Uterus (tissue), 4 donors: Measurements from ENCODE around the gene ARHGEF16. TPM values are rescaled to one million over a fixed set of nuclear protein-coding genes. Genes with fewer than 3 reads are reported as not detected.
A peak's percentile ranks its signal among the peaks of the same experiment; 100 is the strongest.

ENCODE experiments used
- DNase-seq, 2 donors: peaks; one replicate each; pipeline ENCODE4 v3.0.0-alpha.2; 2019 to 2020
- H3K27ac ChIP-seq, 2 donors: fragments of 200-600 bp; sonication (generic); 1 replicate in 1 of 2; 2 replicates in 1 of 2; pipeline ENCODE4 v1.5.1; 2016 to 2018
- H3K27me3 ChIP-seq, 2 donors: fragments of 200-600 bp; sonication (generic); one replicate each; pipeline ENCODE4 v1.5.1; 2018 to 2019; ENCODE audit warnings: control low read depth in 1 of 2
- H3K36me3 ChIP-seq, 2 donors: fragments of 200-600 bp; sonication (generic); one replicate each; pipeline ENCODE4 v1.5.1; 2019; ENCODE audit warnings: control low read depth in 1 of 2
- H3K4me1 ChIP-seq, 2 donors: fragments of 200-600 bp; sonication (generic); one replicate each; pipeline ENCODE4 v1.5.1; 2018 to 2019; ENCODE audit warnings: control low read depth in 1 of 2
- H3K4me3 ChIP-seq, 2 donors: fragments of 200-600 bp; sonication (generic); 1 replicate in 1 of 2; 2 replicates in 1 of 2; pipeline ENCODE4 v1.5.1; 2018 to 2019; ENCODE audit warnings: mild to moderate bottlenecking in 1 of 2
- H3K9me3 ChIP-seq, 2 donors: fragments of 200-600 bp; sonication (generic); one replicate each; pipeline ENCODE4 v1.5.1; 2019; ENCODE audit warnings: control low read depth in 1 of 2
- POLR2A ChIP-seq, 2 donors: fragments of 450-650 bp; IDR thresholded peaks; one replicate each; pipeline ENCODE4 v1.6.1; 2016; ENCODE audit warnings: antibody characterized with exemption in 2 of 2, mild to moderate bottlenecking in 1 of 2, moderate library complexity in 1 of 2
- intact Hi-C: fragments of 100-400 bp; cut with DNase I; formaldehyde crosslinking; loops from one replicate; pipeline ENCODE4 v1.15.1; 2023; ENCODE audit warnings: low total_unique reads
- total RNA-seq, 4 donors: library from RNA; depleted of rRNA in 3 of 4; stranded (reverse); fragments of >200 nt in 3 of 4; gene quantifications; one replicate each; pipeline versions ENCODE4 v1.1.0 to v1.2.4, GENCODE V29; 2014 to 2023
- TF ChIP-seq, protein P1 (sequence below), 4 experiments: fragments of 200-600 bp in 2 of 4; fragments of 450-650 bp in 2 of 4; sonication (generic) in 2 of 4; IDR thresholded peaks; one replicate each; pipeline ENCODE4 v1.5.1; 2016 to 2019; ENCODE audit warnings: antibody characterized with exemption in 4 of 4, mild to moderate bottlenecking in 2 of 4, moderate library complexity in 1 of 4
- donor health status: DM: yes; HTN: yes; CAD: no.

ARHGEF16 gene
- total RNA-seq, 4 donors from 2014 or later, result 0.29 to 2.3 (median 1.2) TPM; not detected in 1

- TF ChIP-seq, protein P1, sequence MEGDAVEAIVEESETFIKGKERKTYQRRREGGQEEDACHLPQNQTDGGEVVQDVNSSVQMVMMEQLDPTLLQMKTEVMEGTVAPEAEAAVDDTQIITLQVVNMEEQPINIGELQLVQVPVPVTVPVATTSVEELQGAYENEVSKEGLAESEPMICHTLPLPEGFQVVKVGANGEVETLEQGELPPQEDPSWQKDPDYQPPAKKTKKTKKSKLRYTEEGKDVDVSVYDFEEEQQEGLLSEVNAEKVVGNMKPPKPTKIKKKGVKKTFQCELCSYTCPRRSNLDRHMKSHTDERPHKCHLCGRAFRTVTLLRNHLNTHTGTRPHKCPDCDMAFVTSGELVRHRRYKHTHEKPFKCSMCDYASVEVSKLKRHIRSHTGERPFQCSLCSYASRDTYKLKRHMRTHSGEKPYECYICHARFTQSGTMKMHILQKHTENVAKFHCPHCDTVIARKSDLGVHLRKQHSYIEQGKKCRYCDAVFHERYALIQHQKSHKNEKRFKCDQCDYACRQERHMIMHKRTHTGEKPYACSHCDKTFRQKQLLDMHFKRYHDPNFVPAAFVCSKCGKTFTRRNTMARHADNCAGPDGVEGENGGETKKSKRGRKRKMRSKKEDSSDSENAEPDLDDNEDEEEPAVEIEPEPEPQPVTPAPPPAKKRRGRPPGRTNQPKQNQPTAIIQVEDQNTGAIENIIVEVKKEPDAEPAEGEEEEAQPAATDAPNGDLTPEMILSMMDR (IDR thresholded peaks at IDR 0.05), result no peak
- no peak for TF ChIP-seq POLR2A (IDR thresholded peaks at IDR 0.05)
- DNase-seq, result peak; percentile 76 to 83
- Histone ChIP-seq H3K27ac (peak overlapping the region; percentile 64 to 68), H3K27me3 (no peaks in the 10 kb centered on the region), H3K4me3 (no peak overlapping the region), H3K4me1 (no peaks in the 10 kb centered on the region), H3K36me3 (no peaks in the 10 kb centered on the region), H3K9me3 (no peaks in the 10 kb centered on the region)
- intact Hi-C loops, result no loop called here
Measured at GRCh38 chr1:3504151-3504821, 49.8 kb downstream of the ARHGEF16 start.

GRCh38 chr1:3504822-3505153 lies 50.3 kb downstream of the ARHGEF16 start:
- no peak for DNase-seq
- intact Hi-C loops, result no loop called here
- TF ChIP-seq, protein P1 (IDR thresholded peaks at IDR 0.05), result no peak
- TF ChIP-seq POLR2A (IDR thresholded peaks at IDR 0.05), result no peak

DNA sequence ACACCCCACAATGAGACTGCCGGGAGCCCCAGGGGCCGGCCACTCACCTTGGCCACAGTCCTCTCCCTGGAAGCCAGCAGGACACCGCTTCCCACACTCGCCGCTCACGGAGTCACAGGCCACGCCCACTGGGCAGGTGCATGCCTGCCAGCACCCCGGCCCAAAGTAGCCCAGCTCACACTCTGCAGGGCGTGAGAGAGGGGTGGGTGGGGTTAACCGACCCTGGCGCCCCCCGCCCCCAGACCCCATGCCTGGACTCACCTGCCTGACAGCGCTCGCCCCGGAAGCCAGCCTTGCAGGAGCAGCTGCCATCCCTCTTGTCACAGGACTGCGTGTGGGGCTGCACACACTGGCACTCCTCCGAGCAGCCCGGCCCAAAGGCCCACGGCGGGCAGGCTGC lies 50.7 kb downstream of the ARHGEF16 start:
- intact Hi-C loops, result no loop called here
- no peak for DNase-seq
- Histone ChIP-seq H3K4me3 (no peak overlapping the region), H3K9me3 (no peaks in the 10 kb centered on the region), H3K36me3 (no peaks in the 10 kb centered on the region), H3K27ac (peak overlapping the region in 1 of 2 donors; percentile 68), H3K4me1 (no peaks in the 10 kb centered on the region), H3K27me3 (no peaks in the 10 kb centered on the region)
- TF ChIP-seq, protein P1 (IDR thresholded peaks at IDR 0.05), result no peak
- TF ChIP-seq POLR2A (IDR thresholded peaks at IDR 0.05), result no peak

More at GRCh38 chr1:3504822-3505153, 50.3 kb downstream of the ARHGEF16 start:
- Histone ChIP-seq H3K4me3 (no peak overlapping the region), H3K4me1 (no peaks in the 10 kb centered on the region), H3K36me3 (no peaks in the 10 kb centered on the region), H3K9me3 (no peaks in the 10 kb centered on the region), H3K27ac (peak overlapping the region; percentile 64 to 68), H3K27me3 (no peaks in the 10 kb centered on the region)

- H3K4me3 ChIP-seq, result no peak overlapping the region
- no peak for TF ChIP-seq POLR2A (IDR thresholded peaks at IDR 0.05)
- no peaks in the 10 kb centered on the region for H3K36me3 ChIP-seq
- H3K27ac ChIP-seq, result no peak overlapping the region
- no peaks in the 10 kb centered on the region for H3K27me3 ChIP-seq
- intact Hi-C loops, result no loop called here
- DNase-seq, result no peak
- H3K4me1 ChIP-seq, result no peaks in the 10 kb centered on the region
- H3K9me3 ChIP-seq, result no peaks in the 10 kb centered on the region
Measured at GRCh38 chr1:3506041-3506440, 51.6 kb downstream of the ARHGEF16 start.

DNA sequence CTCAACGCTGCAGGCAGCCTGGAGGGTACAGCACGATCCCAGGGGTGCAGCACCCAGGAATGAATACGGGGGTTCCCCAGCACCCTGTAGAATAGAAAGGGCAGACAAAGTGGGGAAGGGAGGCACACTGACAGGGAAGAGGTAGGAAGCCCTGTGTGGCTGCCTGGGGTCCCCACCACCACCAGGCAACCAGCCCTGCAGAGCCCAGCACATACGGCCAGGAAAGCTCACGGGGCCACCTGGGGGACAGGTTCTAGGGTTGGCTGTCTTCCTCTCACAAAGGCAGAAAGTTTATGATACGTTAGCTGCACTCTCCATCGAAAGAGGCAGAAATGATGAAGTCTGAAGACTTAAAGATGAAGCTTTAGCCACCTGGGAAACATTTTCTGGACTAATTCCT lies 52.5 kb downstream of the ARHGEF16 start:
- no peak overlapping the region for H3K4me3 ChIP-seq
- no peak for DNase-seq
- TF ChIP-seq POLR2A (IDR thresholded peaks at IDR 0.05), result no peak
- TF ChIP-seq, protein P1 (IDR thresholded peaks at IDR 0.05), result no peak
- no peaks in the 10 kb centered on the region for H3K9me3 ChIP-seq
- H3K36me3 ChIP-seq, result no peaks in the 10 kb centered on the region
- H3K27me3 ChIP-seq, result no peaks in the 10 kb centered on the region
- no peaks in the 10 kb centered on the region for H3K4me1 ChIP-seq
- intact Hi-C loops, result no loop called here
- H3K27ac ChIP-seq, result no peak overlapping the region
